Ishikawa (cell line): ENCODE results near the gene MAST4.

Source experiments
- FOXM1 ChIP-seq: IDR thresholded peaks from 2 replicates; pipeline ENCODE4 v1.6.1; 2012; ENCODE audit warnings: low read depth, borderline replicate concordance
- NFIC ChIP-seq: IDR thresholded peaks from 2 replicates; pipeline ENCODE4 v1.6.1; 2012
- TAF1 ChIP-seq: IDR thresholded peaks from 2 replicates; pipeline ENCODE4 v1.6.1; 2012; ENCODE audit warnings: low read depth, mild to moderate bottlenecking
- TCF12 ChIP-seq: IDR thresholded peaks from 2 replicates; pipeline ENCODE4 v1.6.1; 2012; ENCODE audit warnings: low read depth
- ZBTB7A ChIP-seq: IDR thresholded peaks from 2 replicates; pipeline ENCODE4 v1.6.1; 2012; ENCODE audit warnings: low read depth

DNA sequence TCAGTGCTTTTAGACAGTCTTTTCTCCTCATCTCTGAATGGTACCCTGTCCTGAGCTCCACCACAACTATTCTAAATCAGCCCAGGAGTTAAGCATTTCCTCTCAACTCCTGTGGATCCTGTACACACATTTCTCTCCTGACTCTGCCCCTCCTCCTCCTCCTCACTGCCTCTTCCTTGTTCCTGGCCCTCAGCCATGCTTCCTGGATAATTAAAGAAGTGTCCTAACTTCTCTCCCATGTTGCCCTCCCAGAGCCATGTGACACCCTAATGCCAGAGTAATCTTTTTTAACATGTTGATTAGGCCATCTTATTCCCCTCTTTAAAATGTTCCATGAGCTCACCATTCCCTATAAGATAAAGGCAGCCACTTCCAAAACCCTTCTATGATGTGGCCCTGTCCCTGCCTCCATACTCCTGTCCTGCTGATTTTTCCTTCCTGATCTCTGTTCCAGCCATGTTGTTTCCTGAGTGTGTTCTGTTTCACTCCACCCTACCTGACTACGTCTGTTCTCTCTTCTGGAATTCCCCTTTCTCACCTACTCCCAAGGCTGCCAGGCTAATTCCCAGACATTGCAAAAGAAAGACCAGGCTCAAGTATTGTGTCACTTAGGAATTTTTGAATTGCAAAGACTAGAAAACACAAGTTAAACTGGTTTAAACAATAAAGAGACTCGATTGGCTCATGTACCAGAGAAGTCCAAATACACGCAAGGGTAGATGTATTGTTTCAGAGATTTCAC lies 295.2 kb downstream of the MAST4 start:
- TF ChIP-seq TAF1 (no peak), TCF12 (no peak), FOXM1 (no peak), ZBTB7A (no peak), NFIC (no peak)
